Measurements from ENCODE around the gene TENT4A. TPM values are rescaled to one million over a fixed set of nuclear protein-coding genes. Genes with fewer than 3 reads are reported as not detected.
A peak's percentile ranks its signal among the peaks of the same experiment; 100 is the strongest.

TENT4A gene
- total RNA-seq, 2 donors from 2014 or later = 39.0 to 52.4 TPM

- no peak overlapping the region for H3K27ac Mint-ChIP-seq
- peaks cover 97% of the 10 kb centered on the region for H3K36me3 Mint-ChIP-seq (ENCODE audit: low read depth)
- no peaks in the 10 kb centered on the region for H3K9me3 Mint-ChIP-seq
- ATAC-seq (replicated peaks) = no peak
- H3K4me1 Mint-ChIP-seq = no peaks in the 10 kb centered on the region
- H3K4me3 Mint-ChIP-seq = no peak overlapping the region
- no peaks in the 10 kb centered on the region for H3K27me3 Mint-ChIP-seq
These were observed 39.5 kb downstream of the TENT4A start for GRCh38 chr5:6752782-6753181.

GRCh38 chr5:6753851-6754250 is 40.6 kb downstream of the TENT4A start:
- peaks cover 86% of the 10 kb centered on the region for H3K36me3 Mint-ChIP-seq (ENCODE audit: low read depth)
- H3K27ac Mint-ChIP-seq = peak overlapping the region; percentile 51
- H3K4me3 Mint-ChIP-seq = no peak overlapping the region
- H3K9me3 Mint-ChIP-seq = no peaks in the 10 kb centered on the region
- H3K27me3 Mint-ChIP-seq = no peaks in the 10 kb centered on the region
- ATAC-seq (replicated peaks) = no peak
- no peaks in the 10 kb centered on the region for H3K4me1 Mint-ChIP-seq

GRCh38 chr5:6754766-6755165 is 41.5 kb downstream of the TENT4A start:
- no peaks in the 10 kb centered on the region for H3K4me1 Mint-ChIP-seq
- H3K27ac Mint-ChIP-seq = no peak overlapping the region
- no peaks in the 10 kb centered on the region for H3K27me3 Mint-ChIP-seq
- no peak overlapping the region for H3K4me3 Mint-ChIP-seq
- H3K9me3 Mint-ChIP-seq = no peaks in the 10 kb centered on the region
- H3K36me3 Mint-ChIP-seq (ENCODE audit: low read depth) = peaks cover 77% of the 10 kb centered on the region
- ATAC-seq (replicated peaks) = no peak

GRCh38 chr5:6755519-6755918 is 42.3 kb downstream of the TENT4A start:
- Mint-ChIP-seq H3K36me3 (ENCODE audit: low read depth) (peaks cover 70% of the 10 kb centered on the region), H3K4me1 (no peaks in the 10 kb centered on the region), H3K4me3 (no peak overlapping the region), H3K27me3 (no peaks in the 10 kb centered on the region), H3K27ac (no peak overlapping the region), H3K9me3 (no peaks in the 10 kb centered on the region)
- no peak for ATAC-seq (replicated peaks)

GRCh38 chr5:6755941-6756340 is 42.7 kb downstream of the TENT4A start:
- H3K27ac Mint-ChIP-seq = no peak overlapping the region
- H3K4me1 Mint-ChIP-seq = no peaks in the 10 kb centered on the region
- no peak for ATAC-seq (replicated peaks)
- H3K27me3 Mint-ChIP-seq = no peaks in the 10 kb centered on the region
- peaks cover 65% of the 10 kb centered on the region for H3K36me3 Mint-ChIP-seq (ENCODE audit: low read depth)
- H3K9me3 Mint-ChIP-seq = no peaks in the 10 kb centered on the region
- no peak overlapping the region for H3K4me3 Mint-ChIP-seq

- Mint-ChIP-seq H3K4me1 (no peaks in the 10 kb centered on the region), H3K4me3 (no peak overlapping the region), H3K9me3 (no peaks in the 10 kb centered on the region), H3K36me3 (ENCODE audit: low read depth) (peaks cover 50% of the 10 kb centered on the region), H3K27ac (no peak overlapping the region), H3K27me3 (no peaks in the 10 kb centered on the region)
- ATAC-seq (replicated peaks) = no peak
These were observed 44.3 kb downstream of the TENT4A start for GRCh38 chr5:6757414-6757969.

GRCh38 chr5:6758236-6758635 is 45.0 kb downstream of the TENT4A start:
- Mint-ChIP-seq H3K9me3 (no peaks in the 10 kb centered on the region), H3K27ac (no peak overlapping the region), H3K4me1 (no peaks in the 10 kb centered on the region), H3K4me3 (no peak overlapping the region), H3K27me3 (no peaks in the 10 kb centered on the region), H3K36me3 (ENCODE audit: low read depth) (peaks cover 42% of the 10 kb centered on the region)
- ATAC-seq (replicated peaks) = no peak

- no peak for ATAC-seq (replicated peaks)
- H3K9me3 Mint-ChIP-seq = no peaks in the 10 kb centered on the region
- H3K4me3 Mint-ChIP-seq = no peak overlapping the region
- H3K27ac Mint-ChIP-seq = no peak overlapping the region
- H3K36me3 Mint-ChIP-seq (ENCODE audit: low read depth) = peaks cover 38% of the 10 kb centered on the region
- H3K4me1 Mint-ChIP-seq = no peaks in the 10 kb centered on the region
- no peaks in the 10 kb centered on the region for H3K27me3 Mint-ChIP-seq
These were observed 45.5 kb downstream of the TENT4A start for GRCh38 chr5:6758706-6759105.

- Mint-ChIP-seq H3K4me1 (no peaks in the 10 kb centered on the region), H3K9me3 (no peaks in the 10 kb centered on the region), H3K4me3 (no peak overlapping the region), H3K36me3 (ENCODE audit: low read depth) (peaks cover 31% of the 10 kb centered on the region), H3K27ac (no peak overlapping the region), H3K27me3 (no peaks in the 10 kb centered on the region)
- ATAC-seq (replicated peaks) = no peak
These were observed 46.2 kb downstream of the TENT4A start for GRCh38 chr5:6759401-6759800.

GRCh38 chr5:6759983-6760382 is 46.8 kb downstream of the TENT4A start:
- Mint-ChIP-seq H3K36me3 (ENCODE audit: low read depth) (peaks cover 25% of the 10 kb centered on the region), H3K27me3 (no peaks in the 10 kb centered on the region), H3K4me3 (no peak overlapping the region), H3K4me1 (no peaks in the 10 kb centered on the region), H3K27ac (no peak overlapping the region), H3K9me3 (no peaks in the 10 kb centered on the region)
- no peak for ATAC-seq (replicated peaks)

GRCh38 chr5:6760686-6761085 is 47.5 kb downstream of the TENT4A start:
- no peak for ATAC-seq (replicated peaks)
- no peaks in the 10 kb centered on the region for H3K27me3 Mint-ChIP-seq
- no peak overlapping the region for H3K4me3 Mint-ChIP-seq
- no peaks in the 10 kb centered on the region for H3K9me3 Mint-ChIP-seq
- H3K36me3 Mint-ChIP-seq (ENCODE audit: low read depth) = peaks cover 18% of the 10 kb centered on the region
- no peak overlapping the region for H3K27ac Mint-ChIP-seq
- no peaks in the 10 kb centered on the region for H3K4me1 Mint-ChIP-seq

GRCh38 chr5:6761333-6761732 is 48.1 kb downstream of the TENT4A start:
- Mint-ChIP-seq H3K27me3 (no peaks in the 10 kb centered on the region), H3K9me3 (no peaks in the 10 kb centered on the region), H3K4me3 (no peak overlapping the region), H3K36me3 (ENCODE audit: low read depth) (peaks cover 11% of the 10 kb centered on the region), H3K27ac (no peak overlapping the region), H3K4me1 (no peaks in the 10 kb centered on the region)
- ATAC-seq (replicated peaks) = no peak

GRCh38 chr5:6762116-6762515 is 48.9 kb downstream of the TENT4A start:
- no peak overlapping the region for H3K4me3 Mint-ChIP-seq
- H3K27me3 Mint-ChIP-seq = no peaks in the 10 kb centered on the region
- no peak overlapping the region for H3K27ac Mint-ChIP-seq
- no peaks in the 10 kb centered on the region for H3K4me1 Mint-ChIP-seq
- H3K36me3 Mint-ChIP-seq (ENCODE audit: low read depth) = peaks cover 4% of the 10 kb centered on the region
- ATAC-seq (replicated peaks) = no peak
- no peaks in the 10 kb centered on the region for H3K9me3 Mint-ChIP-seq

GRCh38 chr5:6762697-6763096 is 49.5 kb downstream of the TENT4A start:
- no peak for ATAC-seq (replicated peaks)
- H3K36me3 Mint-ChIP-seq (ENCODE audit: low read depth) = no peaks in the 10 kb centered on the region
- H3K27ac Mint-ChIP-seq = no peak overlapping the region
- no peaks in the 10 kb centered on the region for H3K4me1 Mint-ChIP-seq
- no peak overlapping the region for H3K4me3 Mint-ChIP-seq
- H3K9me3 Mint-ChIP-seq = no peaks in the 10 kb centered on the region
- H3K27me3 Mint-ChIP-seq = no peaks in the 10 kb centered on the region

GRCh38 chr5:6763191-6763590 is 50.0 kb downstream of the TENT4A start:
- no peak overlapping the region for H3K27ac Mint-ChIP-seq
- H3K9me3 Mint-ChIP-seq = no peaks in the 10 kb centered on the region
- no peaks in the 10 kb centered on the region for H3K36me3 Mint-ChIP-seq (ENCODE audit: low read depth)
- H3K4me3 Mint-ChIP-seq = no peak overlapping the region
- H3K27me3 Mint-ChIP-seq = no peaks in the 10 kb centered on the region
- no peak for ATAC-seq (replicated peaks)
- H3K4me1 Mint-ChIP-seq = no peaks in the 10 kb centered on the region

Data from activated T-helper 17 cell treated with anti-CD3 and anti-CD28 coated beads, Interleukin-2, amount 50 U/mL, for 72 hours (primary cell).